Measurements from ENCODE around the gene CCNL2.

DNA sequence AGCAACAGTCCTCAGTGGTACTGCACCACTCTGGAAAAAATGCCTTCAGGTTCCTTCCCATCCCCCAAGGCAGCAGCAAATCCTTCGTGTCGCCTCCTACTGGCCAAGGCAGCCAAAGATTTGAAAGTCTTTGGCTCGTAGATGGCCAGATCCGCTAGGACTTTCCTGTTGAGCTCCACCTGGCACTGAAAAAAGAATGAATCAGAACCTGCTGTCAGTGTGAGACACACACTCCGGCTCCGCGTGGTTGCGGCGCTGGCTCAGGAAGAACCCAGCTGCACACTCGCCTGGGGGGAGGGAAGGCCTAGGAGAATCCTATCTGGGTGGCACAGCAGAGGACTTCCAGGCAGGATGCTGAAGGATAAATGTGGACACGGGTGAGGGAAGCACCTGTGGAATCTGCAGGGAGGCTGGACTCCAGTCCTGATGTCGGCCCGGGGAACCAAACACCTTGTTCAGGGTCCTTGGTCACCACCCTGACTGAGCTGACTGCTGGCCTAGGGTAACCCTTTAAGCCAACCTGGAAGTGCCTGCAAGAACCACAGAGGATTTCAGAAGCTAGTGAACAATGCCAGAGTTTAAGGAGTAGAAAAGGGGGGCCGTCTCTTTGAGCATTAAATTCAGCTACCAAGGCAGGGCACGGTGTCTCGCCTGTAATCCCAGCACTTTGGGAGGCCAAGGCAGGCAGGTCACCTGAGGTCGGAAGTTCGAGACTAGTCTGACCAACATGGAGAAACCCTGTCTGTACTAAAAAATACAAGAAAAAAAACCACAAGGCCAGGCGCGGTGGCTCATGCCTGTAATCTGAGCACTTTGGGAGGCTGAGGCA lies 3.2 kb upstream of the CCNL2 start:
- no peak for TF ChIP-seq ZNF548 (tag by site-specific recombination; IDR thresholded peaks at IDR 0.05)
- no peak for TF ChIP-seq ZNF677 (tag by site-specific recombination; IDR thresholded peaks at IDR 0.05)
- TF ChIP-seq, protein P1, sequence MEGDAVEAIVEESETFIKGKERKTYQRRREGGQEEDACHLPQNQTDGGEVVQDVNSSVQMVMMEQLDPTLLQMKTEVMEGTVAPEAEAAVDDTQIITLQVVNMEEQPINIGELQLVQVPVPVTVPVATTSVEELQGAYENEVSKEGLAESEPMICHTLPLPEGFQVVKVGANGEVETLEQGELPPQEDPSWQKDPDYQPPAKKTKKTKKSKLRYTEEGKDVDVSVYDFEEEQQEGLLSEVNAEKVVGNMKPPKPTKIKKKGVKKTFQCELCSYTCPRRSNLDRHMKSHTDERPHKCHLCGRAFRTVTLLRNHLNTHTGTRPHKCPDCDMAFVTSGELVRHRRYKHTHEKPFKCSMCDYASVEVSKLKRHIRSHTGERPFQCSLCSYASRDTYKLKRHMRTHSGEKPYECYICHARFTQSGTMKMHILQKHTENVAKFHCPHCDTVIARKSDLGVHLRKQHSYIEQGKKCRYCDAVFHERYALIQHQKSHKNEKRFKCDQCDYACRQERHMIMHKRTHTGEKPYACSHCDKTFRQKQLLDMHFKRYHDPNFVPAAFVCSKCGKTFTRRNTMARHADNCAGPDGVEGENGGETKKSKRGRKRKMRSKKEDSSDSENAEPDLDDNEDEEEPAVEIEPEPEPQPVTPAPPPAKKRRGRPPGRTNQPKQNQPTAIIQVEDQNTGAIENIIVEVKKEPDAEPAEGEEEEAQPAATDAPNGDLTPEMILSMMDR (tag by site-specific recombination; IDR thresholded peaks at IDR 0.05) = peak; percentile 83
- TF ChIP-seq, protein P2, sequence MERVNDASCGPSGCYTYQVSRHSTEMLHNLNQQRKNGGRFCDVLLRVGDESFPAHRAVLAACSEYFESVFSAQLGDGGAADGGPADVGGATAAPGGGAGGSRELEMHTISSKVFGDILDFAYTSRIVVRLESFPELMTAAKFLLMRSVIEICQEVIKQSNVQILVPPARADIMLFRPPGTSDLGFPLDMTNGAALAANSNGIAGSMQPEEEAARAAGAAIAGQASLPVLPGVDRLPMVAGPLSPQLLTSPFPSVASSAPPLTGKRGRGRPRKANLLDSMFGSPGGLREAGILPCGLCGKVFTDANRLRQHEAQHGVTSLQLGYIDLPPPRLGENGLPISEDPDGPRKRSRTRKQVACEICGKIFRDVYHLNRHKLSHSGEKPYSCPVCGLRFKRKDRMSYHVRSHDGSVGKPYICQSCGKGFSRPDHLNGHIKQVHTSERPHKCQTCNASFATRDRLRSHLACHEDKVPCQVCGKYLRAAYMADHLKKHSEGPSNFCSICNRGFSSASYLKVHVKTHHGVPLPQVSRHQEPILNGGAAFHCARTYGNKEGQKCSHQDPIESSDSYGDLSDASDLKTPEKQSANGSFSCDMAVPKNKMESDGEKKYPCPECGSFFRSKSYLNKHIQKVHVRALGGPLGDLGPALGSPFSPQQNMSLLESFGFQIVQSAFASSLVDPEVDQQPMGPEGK (tag by site-specific recombination; IDR thresholded peaks at IDR 0.05) = no peak
- TF ChIP-seq ZNF830 (tag by site-specific recombination; IDR thresholded peaks at IDR 0.05; ENCODE audit: low read depth) = no peak
- no peak for TF ChIP-seq ZNF121 (tag by site-specific recombination; IDR thresholded peaks at IDR 0.05)
- no peak for TF ChIP-seq ZNF112 (tag by site-specific recombination; IDR thresholded peaks at IDR 0.05)
- TF ChIP-seq, protein P3, sequence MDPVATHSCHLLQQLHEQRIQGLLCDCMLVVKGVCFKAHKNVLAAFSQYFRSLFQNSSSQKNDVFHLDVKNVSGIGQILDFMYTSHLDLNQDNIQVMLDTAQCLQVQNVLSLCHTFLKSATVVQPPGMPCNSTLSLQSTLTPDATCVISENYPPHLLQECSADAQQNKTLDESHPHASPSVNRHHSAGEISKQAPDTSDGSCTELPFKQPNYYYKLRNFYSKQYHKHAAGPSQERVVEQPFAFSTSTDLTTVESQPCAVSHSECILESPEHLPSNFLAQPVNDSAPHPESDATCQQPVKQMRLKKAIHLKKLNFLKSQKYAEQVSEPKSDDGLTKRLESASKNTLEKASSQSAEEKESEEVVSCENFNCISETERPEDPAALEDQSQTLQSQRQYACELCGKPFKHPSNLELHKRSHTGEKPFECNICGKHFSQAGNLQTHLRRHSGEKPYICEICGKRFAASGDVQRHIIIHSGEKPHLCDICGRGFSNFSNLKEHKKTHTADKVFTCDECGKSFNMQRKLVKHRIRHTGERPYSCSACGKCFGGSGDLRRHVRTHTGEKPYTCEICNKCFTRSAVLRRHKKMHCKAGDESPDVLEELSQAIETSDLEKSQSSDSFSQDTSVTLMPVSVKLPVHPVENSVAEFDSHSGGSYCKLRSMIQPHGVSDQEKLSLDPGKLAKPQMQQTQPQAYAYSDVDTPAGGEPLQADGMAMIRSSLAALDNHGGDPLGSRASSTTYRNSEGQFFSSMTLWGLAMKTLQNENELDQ (tag by site-specific recombination; IDR thresholded peaks at IDR 0.05; ENCODE audit: low read depth) = no peak
- TF ChIP-seq, protein P4, sequence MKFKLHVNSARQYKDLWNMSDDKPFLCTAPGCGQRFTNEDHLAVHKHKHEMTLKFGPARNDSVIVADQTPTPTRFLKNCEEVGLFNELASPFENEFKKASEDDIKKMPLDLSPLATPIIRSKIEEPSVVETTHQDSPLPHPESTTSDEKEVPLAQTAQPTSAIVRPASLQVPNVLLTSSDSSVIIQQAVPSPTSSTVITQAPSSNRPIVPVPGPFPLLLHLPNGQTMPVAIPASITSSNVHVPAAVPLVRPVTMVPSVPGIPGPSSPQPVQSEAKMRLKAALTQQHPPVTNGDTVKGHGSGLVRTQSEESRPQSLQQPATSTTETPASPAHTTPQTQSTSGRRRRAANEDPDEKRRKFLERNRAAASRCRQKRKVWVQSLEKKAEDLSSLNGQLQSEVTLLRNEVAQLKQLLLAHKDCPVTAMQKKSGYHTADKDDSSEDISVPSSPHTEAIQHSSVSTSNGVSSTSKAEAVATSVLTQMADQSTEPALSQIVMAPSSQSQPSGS (tag by site-specific recombination; IDR thresholded peaks at IDR 0.05; ENCODE audit: low read depth) = no peak
- no peak for TF ChIP-seq ZNF248 (tag by site-specific recombination; IDR thresholded peaks at IDR 0.05)
- no peak for TF ChIP-seq BCL11A (tag by site-specific recombination; IDR thresholded peaks at IDR 0.05; ENCODE audit: low read depth)
